Neural progenitor cell (in vitro differentiated cells): Measurements from ENCODE around the gene DRAP1. TPM values are rescaled to one million over a fixed set of nuclear protein-coding genes. Genes with fewer than 3 reads are reported as not detected.

Experiments used
- DNase-seq: peaks from one replicate; pipeline ENCODE4 v3.0.0-alpha.2; 2016; ENCODE audit warnings: low spot score
- H2AFZ ChIP-seq: fragments of 200-600 bp; sonication (generic); replicated peaks from 2 replicates; pipeline ENCODE4 v1.6.1; 2016; ENCODE audit warnings: antibody characterized with exemption
- H3F3A ChIP-seq: fragments of 200-600 bp; sonication (generic); 2 replicates; pipeline ENCODE4 v1.6.1; 2016; ENCODE audit warnings: antibody characterized with exemption, low read depth
- H3K27ac ChIP-seq: fragments of 200-600 bp; sonication (generic); 2 replicates; pipeline ENCODE4 v1.5.1; 2016; ENCODE audit warnings: mild to moderate bottlenecking
- H3K27me3 ChIP-seq: fragments of 200-600 bp; sonication (generic); 2 replicates; pipeline ENCODE4 v1.6.1; 2016; ENCODE audit warnings: mild to moderate bottlenecking, moderate library complexity
- H3K36me3 ChIP-seq: fragments of 200-600 bp; sonication (generic); 2 replicates; pipeline ENCODE4 v1.5.1; 2016
- H3K4me1 ChIP-seq: fragments of 200-600 bp; sonication (generic); 2 replicates; pipeline ENCODE4 v1.6.1; 2016; ENCODE audit warnings: mixed run types
- H3K4me2 ChIP-seq: fragments of 200-600 bp; sonication (generic); 2 replicates; pipeline ENCODE4 v1.6.1; 2016
- H3K4me3 ChIP-seq: fragments of 200-600 bp; sonication (generic); 2 replicates; pipeline ENCODE4 v1.5.1; 2016
- H3K79me2 ChIP-seq: fragments of 200-600 bp; sonication (generic); 2 replicates; pipeline ENCODE4 v1.6.1; 2016; ENCODE audit warnings: low read depth
- H3K9ac ChIP-seq: fragments of 200-600 bp; sonication (generic); 2 replicates; pipeline ENCODE4 v1.6.1; 2016
- H3K9me3 ChIP-seq: fragments of 200-600 bp; sonication (generic); 2 replicates; pipeline ENCODE4 v1.5.1; 2016; ENCODE audit warnings: low read depth
- H4K20me1 ChIP-seq: fragments of 200-600 bp; sonication (generic); 2 replicates; pipeline ENCODE4 v1.6.1; 2016; ENCODE audit warnings: low read depth
- H3K27ac Mint-ChIP-seq: 3 replicates; pipeline ENCODE4 v1.8.0; 2021; ENCODE audit warnings: mixed read lengths
- H3K27me3 Mint-ChIP-seq: 2 replicates; pipeline ENCODE4 v1.8.0; 2022; ENCODE audit warnings: low read depth, mild to moderate bottlenecking, inconsistent platforms, moderate library complexity, mixed read lengths; ENCODE audit not compliant: insufficient read depth
- H3K36me3 Mint-ChIP-seq: 3 replicates; pipeline ENCODE4 v1.8.0; 2021; ENCODE audit warnings: mixed read lengths
- H3K4me1 Mint-ChIP-seq: 3 replicates; pipeline ENCODE4 v1.8.0; 2021; ENCODE audit warnings: mixed read lengths
- H3K4me3 Mint-ChIP-seq: 3 replicates; pipeline ENCODE4 v1.8.0; 2021; ENCODE audit warnings: mild to moderate bottlenecking, moderate library complexity, mixed read lengths
- H3K9me3 Mint-ChIP-seq: 3 replicates; pipeline ENCODE4 v1.8.0; 2020; ENCODE audit warnings: mixed read lengths
- EZH2 ChIP-seq: fragments of 200-600 bp; sonication (generic); IDR thresholded peaks from 2 replicates; pipeline ENCODE4 v1.6.1; 2017; ENCODE audit warnings: antibody characterized with exemption, mild to moderate bottlenecking, moderate library complexity
- EZH2phosphoT487 ChIP-seq: fragments of 200-600 bp; sonication (generic); IDR thresholded peaks from 2 replicates; pipeline ENCODE4 v1.6.1; 2017; ENCODE audit warnings: antibody characterized with exemption
- total RNA-seq: library from RNA; depleted of rRNA; stranded (reverse); fragments of >200 nt; gene quantifications from 2 replicates; pipeline ENCODE4 v1.2.3, GENCODE V29; 2015; ENCODE audit warnings: low replicate concordance
- TF ChIP-seq, protein P1 (sequence below): fragments of 200-600 bp; sonication (generic); IDR thresholded peaks from 2 replicates; pipeline ENCODE4 v1.5.1; 2017; ENCODE audit warnings: antibody characterized with exemption, mild to moderate bottlenecking

Gene DRAP1
- total RNA-seq, 1 donor from 2014 or later: 51.0 TPM

- no peaks in the 10 kb centered on the region for H4K20me1 ChIP-seq
- Mint-ChIP-seq H3K27me3 (peaks cover 17% of the 10 kb centered on the region), H3K4me3 (peak within 1 kb of the TSS; percentile 83), H3K4me1 (peaks cover 25% of the 10 kb centered on the region), H3K36me3 (no peaks in the 10 kb centered on the region), H3K27ac (peak within 1 kb of the TSS; percentile 38), H3K9me3 (no peaks in the 10 kb centered on the region)
- peak; percentile 57 for DNase-seq
- H3K4me1 ChIP-seq: peaks cover 4% of the 10 kb centered on the region
- H3K4me2 ChIP-seq: peak within 1 kb of the TSS; percentile 97
- TF ChIP-seq EZH2phosphoT487: no peak
- TF ChIP-seq, protein P1, sequence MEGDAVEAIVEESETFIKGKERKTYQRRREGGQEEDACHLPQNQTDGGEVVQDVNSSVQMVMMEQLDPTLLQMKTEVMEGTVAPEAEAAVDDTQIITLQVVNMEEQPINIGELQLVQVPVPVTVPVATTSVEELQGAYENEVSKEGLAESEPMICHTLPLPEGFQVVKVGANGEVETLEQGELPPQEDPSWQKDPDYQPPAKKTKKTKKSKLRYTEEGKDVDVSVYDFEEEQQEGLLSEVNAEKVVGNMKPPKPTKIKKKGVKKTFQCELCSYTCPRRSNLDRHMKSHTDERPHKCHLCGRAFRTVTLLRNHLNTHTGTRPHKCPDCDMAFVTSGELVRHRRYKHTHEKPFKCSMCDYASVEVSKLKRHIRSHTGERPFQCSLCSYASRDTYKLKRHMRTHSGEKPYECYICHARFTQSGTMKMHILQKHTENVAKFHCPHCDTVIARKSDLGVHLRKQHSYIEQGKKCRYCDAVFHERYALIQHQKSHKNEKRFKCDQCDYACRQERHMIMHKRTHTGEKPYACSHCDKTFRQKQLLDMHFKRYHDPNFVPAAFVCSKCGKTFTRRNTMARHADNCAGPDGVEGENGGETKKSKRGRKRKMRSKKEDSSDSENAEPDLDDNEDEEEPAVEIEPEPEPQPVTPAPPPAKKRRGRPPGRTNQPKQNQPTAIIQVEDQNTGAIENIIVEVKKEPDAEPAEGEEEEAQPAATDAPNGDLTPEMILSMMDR: no peak
- TF ChIP-seq EZH2: no peak
- H3K27me3 ChIP-seq: peaks cover 17% of the 10 kb centered on the region
- peak within 1 kb of the TSS; percentile 67 for H3K4me3 ChIP-seq
- H3K27ac ChIP-seq: no peak within 1 kb of the TSS
- H3F3A ChIP-seq: peaks cover 15% of the 10 kb centered on the region
- peak within 1 kb of the TSS; percentile 37 for H3K9ac ChIP-seq
- no peaks in the 10 kb centered on the region for H3K9me3 ChIP-seq
- H3K79me2 ChIP-seq: no peaks in the 10 kb centered on the region
- peak within 1 kb of the TSS; percentile 64 for H2AFZ ChIP-seq
- no peaks in the 10 kb centered on the region for H3K36me3 ChIP-seq
These were observed 46.5 kb upstream of the DRAP1 start, which contains the start of gene EFEMP2 for GRCh38 chr11:65872586-65873317. Gene EFEMP2 (minus strand): TSS chr11:65872800. CDS start chr11:65872354, 446 bp downstream.

GRCh38 chr11:65873318-65874156 lies 45.7 kb upstream of the DRAP1 start:
- H3K36me3 Mint-ChIP-seq: no peaks in the 10 kb centered on the region
- peak; percentile 96 for DNase-seq
- no peaks in the 10 kb centered on the region for H3K9me3 ChIP-seq
- TF ChIP-seq, protein P1: no peak
- peak; percentile 59 for TF ChIP-seq EZH2
- peak overlapping the region; percentile 83 for H3K4me3 Mint-ChIP-seq
- H4K20me1 ChIP-seq: no peaks in the 10 kb centered on the region
- H3K4me2 ChIP-seq: peak overlapping the region; percentile 97
- peak overlapping the region; percentile 38 for H3K27ac Mint-ChIP-seq
- no peak overlapping the region for H3K27ac ChIP-seq
- H3K36me3 ChIP-seq: no peaks in the 10 kb centered on the region
- H3K27me3 Mint-ChIP-seq: peaks cover 19% of the 10 kb centered on the region
- peaks cover 14% of the 10 kb centered on the region for H3F3A ChIP-seq
- peaks cover 17% of the 10 kb centered on the region for H3K27me3 ChIP-seq
- peaks cover 4% of the 10 kb centered on the region for H3K4me1 ChIP-seq
- H2AFZ ChIP-seq: peak overlapping the region; percentile 64
- H3K4me1 Mint-ChIP-seq: peaks cover 23% of the 10 kb centered on the region
- H3K9me3 Mint-ChIP-seq: no peaks in the 10 kb centered on the region
- H3K4me3 ChIP-seq: peak overlapping the region; percentile 67
- H3K9ac ChIP-seq: no peak overlapping the region
- no peaks in the 10 kb centered on the region for H3K79me2 ChIP-seq

- Histone ChIP-seq H3K36me3 (peaks cover 4% of the 10 kb centered on the region), H3K4me2 (no peak within 1 kb of the TSS), H3K9ac (no peak within 1 kb of the TSS), H3K4me3 (no peak within 1 kb of the TSS), H3K4me1 (no peaks in the 10 kb centered on the region), H3K27me3 (no peaks in the 10 kb centered on the region), H3K79me2 (no peaks in the 10 kb centered on the region), H2AFZ (no peak within 1 kb of the TSS), H3K27ac (no peak within 1 kb of the TSS), H4K20me1 (peaks cover 10% of the 10 kb centered on the region), H3F3A (no peaks in the 10 kb centered on the region), H3K9me3 (no peaks in the 10 kb centered on the region)
- Mint-ChIP-seq H3K9me3 (no peaks in the 10 kb centered on the region), H3K36me3 (peaks cover 11% of the 10 kb centered on the region), H3K4me3 (peak within 1 kb of the TSS; percentile 5), H3K4me1 (peaks cover 6% of the 10 kb centered on the region), H3K27ac (no peak within 1 kb of the TSS), H3K27me3 (peaks cover 11% of the 10 kb centered on the region)
- DNase-seq: no peak
- TF ChIP-seq, protein P1: no peak
- TF ChIP-seq EZH2phosphoT487: no peak
- no peak for TF ChIP-seq EZH2
These were observed 39.6 kb upstream of the DRAP1 start, which contains the start of gene CTSW for GRCh38 chr11:65879617-65880016. Gene CTSW (plus strand): TSS chr11:65879837. CDS start chr11:65879855, 18 bp downstream.
